ENCODE measurements around the gene USP34. TPM values are rescaled to one million over a fixed set of nuclear protein-coding genes. Genes with fewer than 3 reads are reported as not detected.
A peak's percentile ranks its signal among the peaks of the same experiment; 100 is the strongest.

USP34 gene
- 36.7 TPM for polyA plus RNA-seq (2013, experiment 1 of 2)
- polyA plus RNA-seq (2013, experiment 2 of 2): 34.8 TPM

- peak within 1 kb of the TSS; percentile 93 to 99 for H3K23ac ChIP-seq (ENCODE audit: low read length in 2 of 2)
- H2AK5ac ChIP-seq (ENCODE audit: low read length, severe bottlenecking): peak within 1 kb of the TSS; percentile 76
- H3K36me3 ChIP-seq (ENCODE audit: control insufficient read depth in 1 of 2, insufficient read depth in 2 of 2, low read depth in 1 of 2, low read length in 2 of 2): peaks cover 15 to 22% of the 10 kb centered on the region in 2 experiments
- H2BK15ac ChIP-seq (ENCODE audit: low read depth, poor library complexity, severe bottlenecking): peak within 1 kb of the TSS; percentile 95
- peak within 1 kb of the TSS in 1 of 2 experiments; percentile 78 for H2BK12ac ChIP-seq (ENCODE audit: low read length in 2 of 2)
- WGBS: under 1% methylated on average over 52 of the region's 91 CpGs
- H3K9ac ChIP-seq (ENCODE audit: low read length): peak within 1 kb of the TSS; percentile 100
- peak within 1 kb of the TSS; percentile 100 for H3K27ac ChIP-seq (ENCODE audit: low read length, poor library complexity, severe bottlenecking)
- H2BK120ac ChIP-seq (ENCODE audit: low read depth, low read length): peak within 1 kb of the TSS; percentile 87
- peak within 1 kb of the TSS; percentile 92 to 99 for H3K4ac ChIP-seq (ENCODE audit: low read depth in 1 of 2, low read length in 2 of 2)
- peak within 1 kb of the TSS; percentile 78 for H4K91ac ChIP-seq (ENCODE audit: low read length)
- H2BK5ac ChIP-seq (ENCODE audit: low read depth, low read length, poor library complexity, severe bottlenecking): peak within 1 kb of the TSS; percentile 96
- no peaks in the 10 kb centered on the region for H3K9me3 ChIP-seq (ENCODE audit: control insufficient read depth, low read length)
- H4K8ac ChIP-seq (ENCODE audit: low read length): peak within 1 kb of the TSS; percentile 99
- peak; percentile 97 for DNase-seq
- peaks cover 4% of the 10 kb centered on the region for H3K4me1 ChIP-seq (ENCODE audit: control insufficient read depth, insufficient read depth, low read depth, low read length)
- H3K79me1 ChIP-seq (replicated peaks; ENCODE audit: low read length, poor library complexity, severe bottlenecking): peaks cover 11% of the 10 kb centered on the region
- peak within 1 kb of the TSS; percentile 82 for H2AFZ ChIP-seq (ENCODE audit: low read depth, low read length)
- peak within 1 kb of the TSS; percentile 98 for H3K18ac ChIP-seq (ENCODE audit: low read depth in 1 of 2, low read length in 2 of 2)
- H3K27me3 ChIP-seq (ENCODE audit: control insufficient read depth in 1 of 2, insufficient read depth in 1 of 2, low read length in 2 of 2): no peaks in the 10 kb centered on the region
- peak within 1 kb of the TSS; percentile 74 for H3K4me2 ChIP-seq (ENCODE audit: low read length, poor library complexity, severe bottlenecking)
- peak within 1 kb of the TSS; percentile 95 to 96 for H3K4me3 ChIP-seq (ENCODE audit: insufficient read depth in 1 of 2, low read depth in 1 of 2, low read length in 2 of 2)
- peak within 1 kb of the TSS; percentile 80 to 93 for H3K14ac ChIP-seq (ENCODE audit: low read length in 2 of 2)
Measured at GRCh38 chr2:61470965-61471904, at the start of gene USP34. TSS of gene USP34 (minus strand) at chr2:61471087. CDS start at chr2:61470692, 395 bp downstream.

- Histone ChIP-seq H3K79me1 (replicated peaks; ENCODE audit: low read length, poor library complexity, severe bottlenecking) (peaks cover 1% of the 10 kb centered on the region), H2BK5ac (ENCODE audit: low read depth, low read length, poor library complexity, severe bottlenecking) (no peak overlapping the region), H3K27ac (ENCODE audit: low read length, poor library complexity, severe bottlenecking) (no peak overlapping the region), H2AK5ac (ENCODE audit: low read length, severe bottlenecking) (no peak overlapping the region), H3K4me3 (ENCODE audit: insufficient read depth in 1 of 2, low read depth in 1 of 2, low read length in 2 of 2) (no peak overlapping the region), H2BK15ac (ENCODE audit: low read depth, poor library complexity, severe bottlenecking) (no peak overlapping the region), H2BK120ac (ENCODE audit: low read depth, low read length) (no peak overlapping the region), H3K4me2 (ENCODE audit: low read length, poor library complexity, severe bottlenecking) (no peak overlapping the region), H3K4ac (ENCODE audit: low read depth in 1 of 2, low read length in 2 of 2) (no peak overlapping the region), H4K8ac (ENCODE audit: low read length) (no peak overlapping the region), H3K14ac (ENCODE audit: low read length in 2 of 2) (no peak overlapping the region), H3K18ac (ENCODE audit: low read depth in 1 of 2, low read length in 2 of 2) (no peak overlapping the region), H3K9ac (ENCODE audit: low read length) (no peak overlapping the region), H2BK12ac (ENCODE audit: low read length in 2 of 2) (no peak overlapping the region), H3K36me3 (ENCODE audit: control insufficient read depth in 1 of 2, insufficient read depth in 2 of 2, low read depth in 1 of 2, low read length in 2 of 2) (peaks cover 37 to 76% of the 10 kb centered on the region in 2 experiments), H3K23ac (ENCODE audit: low read length in 2 of 2) (no peak overlapping the region), H3K4me1 (ENCODE audit: control insufficient read depth, insufficient read depth, low read depth, low read length) (peaks cover 1% of the 10 kb centered on the region), H4K91ac (ENCODE audit: low read length) (no peak overlapping the region), H3K27me3 (ENCODE audit: control insufficient read depth in 1 of 2, insufficient read depth in 1 of 2, low read length in 2 of 2) (no peaks in the 10 kb centered on the region), H2AFZ (ENCODE audit: low read depth, low read length) (no peak overlapping the region), H3K9me3 (ENCODE audit: control insufficient read depth, low read length) (no peaks in the 10 kb centered on the region)
- WGBS: 100% methylated on average over 2 of the region's 3 CpGs
- no peak for DNase-seq
Measured at GRCh38 chr2:61520261-61520660, 49.4 kb upstream of the USP34 start.

GRCh38 chr2:61512768-61513398, 42.0 kb upstream of the USP34 start:
- peaks cover 1% of the 10 kb centered on the region for H3K79me1 ChIP-seq (replicated peaks; ENCODE audit: low read length, poor library complexity, severe bottlenecking)
- no peak overlapping the region for H3K27ac ChIP-seq (ENCODE audit: low read length, poor library complexity, severe bottlenecking)
- peaks cover 51 to 75% of the 10 kb centered on the region in 2 experiments for H3K36me3 ChIP-seq (ENCODE audit: control insufficient read depth in 1 of 2, insufficient read depth in 2 of 2, low read depth in 1 of 2, low read length in 2 of 2)
- H2BK15ac ChIP-seq (ENCODE audit: low read depth, poor library complexity, severe bottlenecking): no peak overlapping the region
- no peak overlapping the region for H2BK12ac ChIP-seq (ENCODE audit: low read length in 2 of 2)
- H3K9ac ChIP-seq (ENCODE audit: low read length): no peak overlapping the region
- no peaks in the 10 kb centered on the region for H3K9me3 ChIP-seq (ENCODE audit: control insufficient read depth, low read length)
- 98% methylated on average over 11 of the region's 12 CpGs for WGBS
- no peak overlapping the region for H3K18ac ChIP-seq (ENCODE audit: low read depth in 1 of 2, low read length in 2 of 2)
- H2BK120ac ChIP-seq (ENCODE audit: low read depth, low read length): no peak overlapping the region
- no peak overlapping the region for H2AK5ac ChIP-seq (ENCODE audit: low read length, severe bottlenecking)
- peaks cover 8% of the 10 kb centered on the region for H3K4me1 ChIP-seq (ENCODE audit: control insufficient read depth, insufficient read depth, low read depth, low read length)
- no peak overlapping the region for H2BK5ac ChIP-seq (ENCODE audit: low read depth, low read length, poor library complexity, severe bottlenecking)
- no peak overlapping the region for H3K23ac ChIP-seq (ENCODE audit: low read length in 2 of 2)
- no peak overlapping the region for H3K14ac ChIP-seq (ENCODE audit: low read length in 2 of 2)
- H2AFZ ChIP-seq (ENCODE audit: low read depth, low read length): no peak overlapping the region
- H4K91ac ChIP-seq (ENCODE audit: low read length): no peak overlapping the region
- H3K4ac ChIP-seq (ENCODE audit: low read depth in 1 of 2, low read length in 2 of 2): no peak overlapping the region
- H3K27me3 ChIP-seq (ENCODE audit: control insufficient read depth in 1 of 2, insufficient read depth in 1 of 2, low read length in 2 of 2): no peaks in the 10 kb centered on the region
- no peak overlapping the region for H3K4me2 ChIP-seq (ENCODE audit: low read length, poor library complexity, severe bottlenecking)
- DNase-seq: no peak
- H3K4me3 ChIP-seq (ENCODE audit: insufficient read depth in 1 of 2, low read depth in 1 of 2, low read length in 2 of 2): no peak overlapping the region
- no peak overlapping the region for H4K8ac ChIP-seq (ENCODE audit: low read length)

Data from mesenchymal stem cell (in vitro differentiated cells and primary cell).